Brain microvascular endothelial cell (primary cell): ENCODE data around the gene POTEF.
"Not testable (repeated sequence)": the region's sequence is repeated elsewhere in the genome, so short reads cannot be mapped to it uniquely, and the experiment has no call there.

ENCODE experiments used
- DNase-seq: peaks from one replicate; pipeline ENCODE4 v3.0.0-alpha.2; 2020
- H3K27ac ChIP-seq: fragments of 250-450 bp; sonication (Bioruptor Pico); 2 replicates; pipeline ENCODE4 v1.5.1; 2020; ENCODE audit warnings: mild to moderate bottlenecking, moderate library complexity
- H3K27me3 ChIP-seq: fragments of 250-450 bp; sonication (Bioruptor Pico); replicated peaks from 2 replicates; pipeline ENCODE4 v1.5.1; 2020; ENCODE audit warnings: mild to moderate bottlenecking
- H3K36me3 ChIP-seq: fragments of 250-450 bp; sonication (Bioruptor Pico); replicated peaks from 2 replicates; pipeline ENCODE4 v1.5.1; 2020; ENCODE audit warnings: mild to moderate bottlenecking
- H3K4me3 ChIP-seq: 2 replicates; pipeline ENCODE4 v1.5.1; 2011; ENCODE audit warnings: low read depth, mild to moderate bottlenecking, control low read depth, low read length, moderate library complexity
- in situ Hi-C: cut with HindIII; loops from 2 replicates; pipeline ENCODE4 v1.10.0; 2017; ENCODE audit warnings: low sequenced_read_pairs, low pct_ligation_motif_present

Gene POTEF

DNA sequence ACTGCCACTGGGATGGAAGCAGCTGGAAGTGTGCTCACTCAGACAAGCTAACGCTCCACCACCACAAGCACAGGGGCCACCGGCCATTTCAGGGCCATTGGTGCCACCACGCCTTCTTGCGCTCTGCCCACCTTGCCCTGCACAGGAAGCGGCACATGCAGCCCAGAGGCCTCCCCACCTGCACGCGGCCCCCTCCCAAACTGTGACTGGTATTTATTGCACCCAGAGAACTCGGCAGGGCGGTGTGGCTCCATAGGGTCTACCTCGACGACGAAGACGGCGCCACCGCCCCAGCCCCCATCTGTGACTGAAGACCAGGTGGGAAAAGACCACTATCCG is 90.8 kb downstream of the POTEF start:
- H3K27me3 ChIP-seq, H3K27ac ChIP-seq, H3K36me3 ChIP-seq, in situ Hi-C loops, H3K4me3 ChIP-seq, DNase-seq: not testable (repeated sequence)

DNA sequence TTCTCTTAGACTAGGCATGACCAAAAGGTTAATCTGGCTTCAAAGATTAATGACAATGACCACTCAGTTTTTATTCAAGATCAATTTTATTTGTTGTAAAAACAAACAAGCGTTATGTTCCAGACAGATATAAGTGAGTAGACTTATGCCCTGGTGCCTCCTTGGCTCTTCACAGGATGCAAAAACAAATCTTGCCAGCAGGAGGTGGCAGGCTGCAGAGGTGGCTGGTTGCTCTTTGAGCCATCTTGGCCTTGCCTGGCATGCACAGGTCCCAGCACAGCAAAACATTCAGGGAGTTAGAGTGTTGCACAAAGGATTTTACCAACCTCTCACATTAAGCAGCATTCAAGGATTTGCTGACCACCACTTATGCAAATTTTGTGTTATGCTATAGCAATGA is 103.1 kb downstream of the POTEF start:
- H3K36me3 ChIP-seq, DNase-seq, in situ Hi-C loops, H3K27me3 ChIP-seq, H3K4me3 ChIP-seq, H3K27ac ChIP-seq: not testable (repeated sequence)
